ENCODE data around the gene GBP2.

DNA sequence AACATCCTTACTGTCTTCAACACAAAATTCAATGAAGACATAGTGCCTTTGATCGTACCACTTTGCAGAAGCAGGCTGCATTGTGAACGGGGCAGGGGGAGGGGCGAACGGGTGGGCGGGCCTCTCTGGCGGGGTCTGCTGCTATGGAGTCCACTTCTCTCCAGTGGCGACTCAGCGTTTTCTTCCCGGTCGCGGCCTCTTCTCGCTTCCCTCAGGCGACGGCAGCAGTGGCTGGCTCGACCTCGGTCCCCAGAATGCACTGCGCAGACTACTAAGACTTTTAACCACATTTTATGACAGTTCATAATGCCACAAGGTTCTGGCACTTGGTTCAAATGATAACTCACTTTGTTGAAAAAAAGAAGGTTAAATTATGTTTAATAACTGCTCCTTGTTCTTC is 21.2 kb downstream of the GBP2 start:
- TF ChIP-seq, protein P1, sequence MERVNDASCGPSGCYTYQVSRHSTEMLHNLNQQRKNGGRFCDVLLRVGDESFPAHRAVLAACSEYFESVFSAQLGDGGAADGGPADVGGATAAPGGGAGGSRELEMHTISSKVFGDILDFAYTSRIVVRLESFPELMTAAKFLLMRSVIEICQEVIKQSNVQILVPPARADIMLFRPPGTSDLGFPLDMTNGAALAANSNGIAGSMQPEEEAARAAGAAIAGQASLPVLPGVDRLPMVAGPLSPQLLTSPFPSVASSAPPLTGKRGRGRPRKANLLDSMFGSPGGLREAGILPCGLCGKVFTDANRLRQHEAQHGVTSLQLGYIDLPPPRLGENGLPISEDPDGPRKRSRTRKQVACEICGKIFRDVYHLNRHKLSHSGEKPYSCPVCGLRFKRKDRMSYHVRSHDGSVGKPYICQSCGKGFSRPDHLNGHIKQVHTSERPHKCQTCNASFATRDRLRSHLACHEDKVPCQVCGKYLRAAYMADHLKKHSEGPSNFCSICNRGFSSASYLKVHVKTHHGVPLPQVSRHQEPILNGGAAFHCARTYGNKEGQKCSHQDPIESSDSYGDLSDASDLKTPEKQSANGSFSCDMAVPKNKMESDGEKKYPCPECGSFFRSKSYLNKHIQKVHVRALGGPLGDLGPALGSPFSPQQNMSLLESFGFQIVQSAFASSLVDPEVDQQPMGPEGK (CRISPR knock-in tag; IDR thresholded peaks at IDR 0.05; ENCODE audit: borderline replicate concordance): no peak
- TF ChIP-seq, protein P2, sequence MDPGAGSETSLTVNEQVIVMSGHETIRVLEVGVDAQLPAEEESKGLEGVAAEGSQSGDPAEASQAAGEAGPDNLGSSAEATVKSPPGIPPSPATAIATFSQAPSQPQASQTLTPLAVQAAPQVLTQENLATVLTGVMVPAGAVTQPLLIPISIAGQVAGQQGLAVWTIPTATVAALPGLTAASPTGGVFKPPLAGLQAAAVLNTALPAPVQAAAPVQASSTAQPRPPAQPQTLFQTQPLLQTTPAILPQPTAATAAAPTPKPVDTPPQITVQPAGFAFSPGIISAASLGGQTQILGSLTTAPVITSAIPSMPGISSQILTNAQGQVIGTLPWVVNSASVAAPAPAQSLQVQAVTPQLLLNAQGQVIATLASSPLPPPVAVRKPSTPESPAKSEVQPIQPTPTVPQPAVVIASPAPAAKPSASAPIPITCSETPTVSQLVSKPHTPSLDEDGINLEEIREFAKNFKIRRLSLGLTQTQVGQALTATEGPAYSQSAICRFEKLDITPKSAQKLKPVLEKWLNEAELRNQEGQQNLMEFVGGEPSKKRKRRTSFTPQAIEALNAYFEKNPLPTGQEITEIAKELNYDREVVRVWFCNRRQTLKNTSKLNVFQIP (CRISPR knock-in tag; IDR thresholded peaks at IDR 0.05; ENCODE audit: borderline replicate concordance, low read depth): no peak

Data from SK-N-SH treated with all-trans-retinoic acid at 6 μM for 48 hours (cell line).